ENCODE data around the gene EYS. TPM values are rescaled to one million over a fixed set of nuclear protein-coding genes. Genes with fewer than 3 reads are reported as not detected.
"Not testable (repeated sequence)": the region's sequence is repeated elsewhere in the genome, so short reads cannot be mapped to it uniquely, and the experiment has no call there.

EYS gene
- total RNA-seq, 2 experiments from 2014 or later, result not detected

DNA sequence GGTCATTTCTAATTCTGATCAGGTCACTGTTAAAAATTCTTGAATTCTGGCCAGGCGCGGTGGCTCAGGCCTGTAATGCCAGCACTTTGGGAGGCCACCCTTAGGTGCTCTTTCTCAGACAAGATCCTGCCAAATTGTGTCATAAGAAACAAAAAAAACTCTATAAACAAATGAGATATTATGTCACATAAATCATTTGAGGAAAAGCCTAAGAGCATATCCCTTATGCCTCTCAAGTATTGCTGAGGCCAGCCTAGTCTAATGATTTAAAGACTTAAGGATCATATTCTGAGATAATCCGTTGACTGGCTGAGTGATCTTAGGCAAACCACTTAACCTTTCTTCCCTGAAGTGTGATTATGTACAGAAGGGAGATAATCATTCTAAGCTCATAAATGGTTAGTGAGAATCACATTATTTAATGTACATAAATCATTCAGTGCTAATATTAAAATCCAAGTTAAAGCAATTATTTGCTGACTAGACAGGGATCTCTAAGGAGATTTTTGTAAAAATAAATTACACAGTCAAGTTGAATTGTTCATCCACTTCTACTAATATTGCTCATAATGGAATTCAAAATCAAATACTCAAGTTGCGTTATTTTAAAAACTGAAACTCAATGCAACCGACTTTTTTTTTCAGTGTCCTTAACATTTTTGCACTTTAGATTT, 1706.1 kb downstream of the EYS start:
- Mint-ChIP-seq H3K4me1 (no peaks in the 10 kb centered on the region), H3K27ac (no peak overlapping the region), H3K36me3 (no peaks in the 10 kb centered on the region), H3K27me3 (no peaks in the 10 kb centered on the region), H3K4me3 (no peak overlapping the region), H3K9me3 (ENCODE audit: low read depth) (no peaks in the 10 kb centered on the region)
- CTCF ChIA-PET, result no interaction called here
- ATAC-seq (no peak), DNase-seq (no peak)

DNA sequence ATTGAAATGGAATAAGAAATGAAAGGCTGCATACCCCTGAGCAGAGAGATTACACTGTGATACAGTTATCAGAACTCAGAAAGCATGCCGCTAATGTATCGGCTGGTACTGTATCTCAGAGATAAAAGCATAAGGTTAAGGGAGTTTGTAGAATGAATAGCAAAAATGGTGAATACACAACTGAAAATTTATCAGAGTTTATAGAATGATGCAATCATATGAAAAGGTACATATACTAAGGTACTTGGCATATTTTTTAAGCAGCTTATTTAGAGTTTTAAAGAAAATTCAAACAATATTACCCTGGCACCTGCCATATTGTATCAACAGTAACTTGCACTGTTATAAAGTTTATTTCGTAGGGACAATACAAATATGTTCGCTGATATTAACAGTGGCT, 1707.4 kb downstream of the EYS start:
- DNase-seq (no peak), ATAC-seq (no peak)
- CTCF ChIA-PET, result no interaction called here
- Mint-ChIP-seq H3K27ac (no peak overlapping the region), H3K4me1 (no peaks in the 10 kb centered on the region), H3K36me3 (no peaks in the 10 kb centered on the region), H3K4me3 (no peak overlapping the region), H3K9me3 (ENCODE audit: low read depth) (no peaks in the 10 kb centered on the region), H3K27me3 (no peaks in the 10 kb centered on the region)

DNA sequence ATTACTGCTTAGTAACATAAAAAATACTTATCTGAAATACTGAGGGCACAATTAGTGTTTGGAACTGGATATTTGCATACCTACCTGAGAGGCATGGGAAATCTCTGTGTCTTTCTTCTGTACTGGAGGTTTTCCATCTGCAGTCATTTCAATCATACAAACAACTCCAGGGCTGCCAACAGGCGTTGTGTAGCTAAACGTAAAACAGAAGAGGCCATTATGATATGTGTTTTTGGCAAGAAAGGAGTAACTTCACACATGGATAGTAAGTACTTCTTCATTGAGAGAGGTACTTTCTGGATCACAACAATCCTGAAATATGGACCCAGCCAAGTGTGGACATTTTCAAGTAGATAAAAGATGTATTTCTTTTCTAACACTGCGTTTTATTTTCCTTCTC, 1708.0 kb downstream of the EYS start:
- no peaks in the 10 kb centered on the region for H3K27me3 Mint-ChIP-seq
- H3K9me3 Mint-ChIP-seq (ENCODE audit: low read depth), result no peaks in the 10 kb centered on the region
- H3K4me1 Mint-ChIP-seq, result no peaks in the 10 kb centered on the region
- H3K4me3 Mint-ChIP-seq, result no peak overlapping the region
- no peak overlapping the region for H3K27ac Mint-ChIP-seq
- no peak for ATAC-seq
- DNase-seq, result no peak
- no peaks in the 10 kb centered on the region for H3K36me3 Mint-ChIP-seq
- CTCF ChIA-PET, result no interaction called here

DNA sequence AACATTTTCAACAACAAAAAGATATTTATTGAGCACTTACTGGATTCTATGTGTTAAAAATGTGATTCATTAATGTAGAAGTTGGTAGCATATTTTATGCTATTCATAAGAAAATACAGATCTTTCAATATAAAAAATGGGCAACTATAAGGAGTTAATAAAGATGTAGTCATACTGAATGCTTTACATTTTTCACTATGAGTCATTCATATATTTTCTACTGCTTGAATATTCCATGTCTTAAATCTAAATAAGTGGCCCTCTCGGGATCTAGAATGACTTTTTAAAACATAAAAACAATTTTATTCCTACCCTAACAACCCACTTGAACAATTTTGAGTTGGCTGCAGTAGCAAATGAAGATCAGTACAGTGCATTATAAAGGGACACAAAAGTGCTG, 1709.3 kb downstream of the EYS start:
- CTCF ChIA-PET, result no interaction called here
- ATAC-seq, result no peak
- Mint-ChIP-seq H3K4me3 (no peak overlapping the region), H3K36me3 (no peaks in the 10 kb centered on the region), H3K9me3 (ENCODE audit: low read depth) (no peaks in the 10 kb centered on the region), H3K27ac (no peak overlapping the region), H3K4me1 (no peaks in the 10 kb centered on the region), H3K27me3 (no peaks in the 10 kb centered on the region)
- DNase-seq, result no peak

DNA sequence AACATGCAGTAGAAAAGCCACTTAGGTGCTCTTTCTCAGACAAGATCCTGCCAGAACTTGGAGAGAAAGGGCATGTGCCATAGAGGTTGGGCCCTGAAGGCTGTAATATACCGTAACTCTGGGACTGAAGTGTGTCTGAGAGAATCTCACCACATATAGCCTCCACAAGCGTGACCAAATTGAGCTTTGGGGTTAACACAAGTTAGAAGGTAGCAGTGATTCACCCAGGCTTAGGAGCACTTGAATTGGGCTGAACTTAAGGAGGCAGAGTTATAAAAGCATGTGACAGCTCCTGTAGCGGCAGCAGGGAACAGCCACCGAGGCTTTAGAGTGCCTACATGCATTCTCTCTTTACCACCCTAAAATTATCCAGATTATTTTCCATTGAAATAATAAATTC, 1709.8 kb downstream of the EYS start:
- Mint-ChIP-seq H3K27me3 (no peaks in the 10 kb centered on the region), H3K27ac (no peak overlapping the region), H3K9me3 (ENCODE audit: low read depth) (no peaks in the 10 kb centered on the region), H3K4me1 (no peaks in the 10 kb centered on the region), H3K36me3 (no peaks in the 10 kb centered on the region), H3K4me3 (no peak overlapping the region)
- CTCF ChIA-PET, result no interaction called here
- no peak for ATAC-seq
- DNase-seq, result no peak

DNA sequence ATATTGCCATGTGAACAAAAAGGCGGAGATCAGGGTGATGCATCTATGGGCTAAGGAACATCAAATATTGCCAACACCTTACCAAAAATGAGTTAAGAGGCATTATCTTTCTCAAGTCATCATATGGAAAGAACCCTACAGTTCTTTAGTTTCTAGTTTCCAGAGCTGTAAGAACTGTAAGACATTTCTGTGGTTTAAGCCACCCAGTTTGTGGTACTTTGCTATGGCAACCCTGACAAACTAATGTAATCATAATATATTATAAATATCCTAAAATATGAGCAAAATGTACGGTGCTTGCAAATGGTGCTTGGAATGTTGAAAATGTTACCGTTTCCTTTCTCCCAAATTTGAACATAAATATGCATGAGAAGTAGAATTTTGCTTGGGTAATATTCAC, 1721.8 kb downstream of the EYS start:
- ATAC-seq (no peak), DNase-seq (no peak)
- Mint-ChIP-seq H3K9me3 (ENCODE audit: low read depth) (no peaks in the 10 kb centered on the region), H3K4me1 (no peaks in the 10 kb centered on the region), H3K4me3 (no peak overlapping the region), H3K36me3 (no peaks in the 10 kb centered on the region), H3K27me3 (no peaks in the 10 kb centered on the region), H3K27ac (no peak overlapping the region)
- CTCF ChIA-PET, result no interaction called here

DNA sequence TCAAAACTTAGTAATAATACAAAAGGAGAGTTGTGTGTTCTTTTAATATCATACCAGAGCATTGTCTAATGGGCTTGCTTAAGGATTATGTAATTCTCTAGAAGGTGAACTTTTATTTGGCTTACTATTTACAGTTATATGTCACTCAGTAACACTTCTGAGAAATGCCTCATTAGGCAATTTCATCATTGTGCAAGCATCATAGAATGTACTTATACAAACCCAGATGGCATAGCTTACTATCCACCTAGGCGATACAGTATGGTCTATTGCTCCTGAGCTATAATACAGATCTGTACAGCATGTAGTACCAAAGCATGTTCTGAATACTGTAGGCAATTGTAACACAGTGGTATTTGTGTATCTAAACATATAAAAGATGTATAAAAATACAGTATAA, 1731.3 kb downstream of the EYS start:
- DNase-seq (no peak), ATAC-seq (no peak)
- H3K4me3 Mint-ChIP-seq, result no peak overlapping the region
- no peaks in the 10 kb centered on the region for H3K4me1 Mint-ChIP-seq
- no peaks in the 10 kb centered on the region for H3K9me3 Mint-ChIP-seq (ENCODE audit: low read depth)
- H3K27ac Mint-ChIP-seq, result no peak overlapping the region
- no peaks in the 10 kb centered on the region for H3K36me3 Mint-ChIP-seq
- CTCF ChIA-PET, result no interaction called here
- H3K27me3 Mint-ChIP-seq, result no peaks in the 10 kb centered on the region

DNA sequence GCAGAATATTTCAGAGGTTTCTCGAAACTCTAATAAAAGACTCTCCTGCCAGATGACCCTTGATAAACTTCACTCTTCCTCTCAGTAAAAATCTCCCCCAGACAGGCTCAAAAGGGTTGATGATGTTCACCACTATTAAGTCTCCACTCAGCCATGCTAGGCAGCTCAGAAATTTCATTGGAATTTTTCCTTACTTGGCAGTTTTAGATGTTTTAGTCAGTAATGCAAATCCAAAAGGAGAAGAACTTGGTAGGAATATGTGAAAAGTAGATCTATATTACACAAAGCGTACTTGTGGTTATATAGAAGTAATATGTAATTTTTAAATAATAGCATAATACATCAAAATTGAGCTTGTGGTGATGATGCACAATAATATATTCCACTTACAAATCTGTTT, 1738.4 kb downstream of the EYS start:
- no peak overlapping the region for H3K27ac Mint-ChIP-seq
- H3K4me3 Mint-ChIP-seq, result no peak overlapping the region
- no peaks in the 10 kb centered on the region for H3K9me3 Mint-ChIP-seq (ENCODE audit: low read depth)
- no peaks in the 10 kb centered on the region for H3K27me3 Mint-ChIP-seq
- H3K4me1 Mint-ChIP-seq, result no peaks in the 10 kb centered on the region
- ATAC-seq (no peak), DNase-seq (no peak)
- H3K36me3 Mint-ChIP-seq, result no peaks in the 10 kb centered on the region
- CTCF ChIA-PET, result no interaction called here

DNA sequence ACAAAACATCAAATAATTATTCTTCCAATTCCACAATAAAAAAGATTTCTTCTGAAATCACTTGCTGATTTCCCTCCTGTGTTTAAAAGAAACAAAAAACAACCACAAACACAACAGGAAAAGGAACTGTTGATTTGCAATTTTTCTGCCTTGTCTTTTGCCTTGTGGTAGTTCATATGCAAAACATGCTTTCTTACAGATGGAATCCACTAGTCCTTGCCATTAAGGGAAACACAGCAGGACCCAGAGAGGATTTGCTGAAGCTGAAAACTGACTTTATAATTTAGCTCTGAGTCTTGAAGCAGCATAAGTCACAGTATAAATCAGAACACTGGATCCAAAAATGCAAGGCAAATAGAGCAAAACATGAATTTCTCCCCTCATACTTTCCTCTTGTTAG, 1742.7 kb downstream of the EYS start:
- no peak for ATAC-seq
- Mint-ChIP-seq H3K4me3 (no peak overlapping the region), H3K4me1 (no peaks in the 10 kb centered on the region), H3K27me3 (no peaks in the 10 kb centered on the region), H3K36me3 (no peaks in the 10 kb centered on the region), H3K27ac (no peak overlapping the region), H3K9me3 (ENCODE audit: low read depth) (peaks cover 2% of the 10 kb centered on the region)
- DNase-seq, result no peak
- CTCF ChIA-PET, result no interaction called here

DNA sequence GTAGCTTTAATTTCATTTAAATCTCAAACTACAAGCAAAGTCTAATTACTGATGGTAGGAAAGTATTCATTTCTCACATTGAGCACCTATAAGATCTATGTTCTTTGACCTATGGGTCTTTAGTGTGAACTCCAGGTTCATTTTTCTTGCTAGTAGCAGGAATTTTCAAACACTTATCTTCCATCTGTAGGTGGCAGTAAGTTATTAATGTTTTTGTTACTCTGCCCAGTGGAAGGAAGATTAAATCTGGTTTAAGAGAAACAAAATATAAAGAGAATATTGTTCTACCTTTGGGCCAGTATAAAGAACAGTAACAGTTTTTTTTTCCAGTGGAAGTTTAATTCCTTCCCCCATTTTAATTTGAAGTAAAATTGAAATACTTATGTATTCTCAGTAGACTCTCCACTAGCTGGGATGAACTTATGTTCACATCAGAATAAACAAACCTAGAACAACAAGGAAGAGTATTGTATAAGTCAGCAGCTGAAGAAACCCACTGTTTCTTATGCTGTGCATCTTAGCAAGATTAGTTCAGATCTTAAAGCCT, 1743.2 kb downstream of the EYS start:
- CTCF ChIA-PET, result no interaction called here
- H3K36me3 Mint-ChIP-seq, result no peaks in the 10 kb centered on the region

DNA sequence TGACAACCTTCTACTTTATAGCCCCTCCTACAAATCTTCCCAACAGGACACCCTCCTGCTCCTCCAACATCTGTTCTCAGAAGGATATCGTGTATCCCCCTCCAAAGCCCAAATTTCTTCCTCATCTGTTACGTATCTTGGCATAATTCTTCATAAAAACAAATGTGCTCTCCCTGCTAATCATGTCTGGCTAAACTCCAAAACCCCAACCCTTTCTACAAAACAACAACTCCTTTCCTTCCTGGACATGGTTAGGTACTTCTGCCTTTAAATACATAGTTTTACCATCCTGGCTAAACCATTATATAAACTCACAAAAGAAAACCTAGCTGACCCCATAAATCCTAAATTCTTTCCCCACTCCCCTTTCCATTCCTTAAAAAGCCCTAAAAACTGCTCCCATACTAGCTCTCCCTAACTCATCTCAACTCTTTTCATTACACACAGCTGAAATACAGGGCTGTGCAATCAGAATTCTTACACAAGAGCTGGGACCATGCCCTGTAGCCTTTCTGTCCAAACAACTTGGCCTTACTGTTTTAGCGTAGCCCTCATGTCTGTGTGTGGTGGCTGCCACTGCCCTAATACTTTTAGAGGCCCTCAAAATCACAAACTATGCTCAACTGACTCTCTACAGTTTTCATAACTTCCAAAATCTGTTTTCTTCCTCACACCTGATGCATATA, 1753.5 kb downstream of the EYS start:
- H3K27me3 Mint-ChIP-seq, CTCF ChIA-PET: not testable (repeated sequence)

More for the DNA sequence above, 1743.2 kb downstream of the EYS start:
- H3K9me3 Mint-ChIP-seq (ENCODE audit: low read depth), result peaks cover 2% of the 10 kb centered on the region
- H3K4me3 Mint-ChIP-seq, result no peak overlapping the region
- DNase-seq (no peak), ATAC-seq (no peak)
- no peak overlapping the region for H3K27ac Mint-ChIP-seq
- H3K4me1 Mint-ChIP-seq, result no peaks in the 10 kb centered on the region
- no peaks in the 10 kb centered on the region for H3K27me3 Mint-ChIP-seq

DNA sequence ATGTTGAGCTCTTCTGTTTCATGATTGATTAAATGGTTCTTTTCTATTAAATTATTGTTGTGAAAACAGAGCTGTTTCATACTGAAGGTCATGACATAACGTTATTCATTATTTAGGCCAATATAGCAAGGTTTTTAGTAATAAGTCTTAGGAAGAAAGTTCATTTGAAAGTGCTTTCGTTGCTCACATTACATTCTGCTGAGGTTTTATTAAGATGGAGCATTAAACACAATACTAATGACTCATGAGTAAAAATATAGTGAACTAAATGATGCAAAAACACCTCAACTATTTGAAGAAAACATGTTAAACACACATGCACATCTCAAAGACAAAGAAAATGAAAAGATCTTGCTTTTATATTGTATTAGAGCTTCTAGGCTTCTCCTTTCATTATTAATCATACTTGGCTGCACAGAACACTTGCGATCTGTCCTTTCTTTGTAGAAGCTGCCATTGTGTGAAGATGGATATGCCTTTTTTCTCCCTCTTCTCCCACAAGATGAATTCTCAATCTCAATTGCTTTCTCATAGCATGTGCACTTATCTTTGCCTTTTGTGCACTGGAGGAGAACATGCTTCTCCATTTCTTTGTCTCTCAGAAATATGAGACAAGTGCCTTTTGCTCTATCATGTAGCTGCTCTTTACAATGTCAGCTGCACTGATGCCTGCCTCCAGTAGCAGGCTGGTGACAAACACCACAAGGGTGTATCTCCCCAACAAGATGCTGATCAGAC, 1759.1 kb downstream of the EYS start:
- ATAC-seq (no peak), DNase-seq (no peak)
- Mint-ChIP-seq H3K27ac (no peak overlapping the region), H3K4me3 (no peak overlapping the region), H3K9me3 (ENCODE audit: low read depth) (no peaks in the 10 kb centered on the region), H3K27me3 (no peaks in the 10 kb centered on the region), H3K36me3 (no peaks in the 10 kb centered on the region), H3K4me1 (no peaks in the 10 kb centered on the region)
- CTCF ChIA-PET, result interaction anchor here (0.6 kb wide), 1 partner anchor 75 kb away, joined by 5 read pairs; no protein-coding TSS in a partner anchor

More for the DNA sequence above, 1753.5 kb downstream of the EYS start:
- H3K4me3 Mint-ChIP-seq; H3K4me1 Mint-ChIP-seq; H3K27ac Mint-ChIP-seq; H3K36me3 Mint-ChIP-seq; ATAC-seq; DNase-seq; H3K9me3 Mint-ChIP-seq (ENCODE audit: low read depth): not testable (repeated sequence)

DNA sequence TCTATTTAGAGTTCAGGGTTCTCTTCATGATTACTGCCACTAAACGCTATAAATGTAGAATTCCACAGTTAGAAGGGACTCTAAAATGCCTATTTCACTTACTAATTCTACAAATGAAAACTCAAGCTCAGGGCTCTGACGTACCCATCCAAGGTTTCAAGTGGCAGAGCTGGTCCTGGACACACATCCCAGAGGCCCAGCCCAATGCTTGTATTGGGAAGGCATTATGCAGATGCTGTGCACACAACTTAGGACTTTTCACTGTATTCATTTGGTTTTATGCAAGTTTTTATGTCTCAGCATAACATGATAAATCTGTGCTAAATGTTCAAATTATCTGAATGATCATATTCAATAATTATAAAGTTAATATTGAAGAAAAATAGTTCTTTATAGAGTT, 1761.0 kb downstream of the EYS start:
- Mint-ChIP-seq H3K36me3 (no peaks in the 10 kb centered on the region), H3K4me3 (no peak overlapping the region), H3K27me3 (no peaks in the 10 kb centered on the region), H3K9me3 (ENCODE audit: low read depth) (peaks cover 2% of the 10 kb centered on the region), H3K4me1 (no peaks in the 10 kb centered on the region), H3K27ac (no peak overlapping the region)
- ATAC-seq (no peak), DNase-seq (no peak)
- CTCF ChIA-PET, result no interaction called here

DNA sequence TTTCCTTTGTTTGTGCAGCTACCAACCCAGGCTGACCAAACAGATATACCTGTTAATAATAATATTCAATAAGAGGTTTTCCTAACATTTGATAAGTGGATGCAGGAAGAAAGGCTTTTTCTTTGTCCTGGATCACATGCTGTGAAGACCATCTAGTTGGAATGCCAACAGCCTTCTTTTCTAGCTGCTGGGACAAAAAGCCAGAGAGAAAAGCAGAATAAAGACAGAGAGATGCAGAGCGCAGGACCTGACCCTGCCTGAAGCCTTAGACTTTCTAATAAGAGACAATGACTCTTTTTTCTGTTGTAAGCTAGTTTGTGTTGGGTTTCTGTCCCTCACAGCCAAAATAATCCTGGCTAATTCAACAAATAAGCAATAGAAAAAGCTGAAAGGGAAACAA, 1763.2 kb downstream of the EYS start:
- Mint-ChIP-seq H3K4me3 (no peak overlapping the region), H3K4me1 (no peaks in the 10 kb centered on the region), H3K36me3 (no peaks in the 10 kb centered on the region), H3K9me3 (ENCODE audit: low read depth) (peaks cover 2% of the 10 kb centered on the region), H3K27ac (no peak overlapping the region), H3K27me3 (no peaks in the 10 kb centered on the region)
- ATAC-seq (no peak), DNase-seq (no peak)
- CTCF ChIA-PET, result no interaction called here
